Mesenchymal stem cell (in vitro differentiated cells and primary cell): ENCODE data around the gene PDE4B. TPM values are rescaled to one million over a fixed set of nuclear protein-coding genes. Genes with fewer than 3 reads are reported as not detected.

Experiments used
- DNase-seq: peaks from one replicate; pipeline ENCODE4 v3.0.0-alpha.2; 2013
- H2AFZ ChIP-seq: one replicate; pipeline ENCODE4 v1.6.1; 2013; ENCODE audit warnings: low read depth, mild to moderate bottlenecking, control low read depth, inconsistent platforms, low read length, moderate library complexity
- H2AK5ac ChIP-seq: 2 replicates; pipeline ENCODE4 v1.6.1; 2013; ENCODE audit warnings: low read length, moderate library complexity, mild to moderate bottlenecking, inconsistent platforms; ENCODE audit not compliant: severe bottlenecking
- H2BK120ac ChIP-seq: one replicate; pipeline ENCODE4 v1.6.1; 2013; ENCODE audit warnings: low read depth, mild to moderate bottlenecking, inconsistent platforms, low read length, moderate library complexity
- H2BK12ac ChIP-seq, 2 experiments: one replicate each; pipeline ENCODE4 v1.6.1; 2013; ENCODE audit warnings: inconsistent platforms in 2 of 2, low read length in 2 of 2, mild to moderate bottlenecking in 2 of 2, moderate library complexity in 2 of 2, control low read depth in 1 of 2
- H2BK15ac ChIP-seq: one replicate; pipeline ENCODE4 v1.6.1; 2013; ENCODE audit warnings: mild to moderate bottlenecking, low read depth, inconsistent platforms; ENCODE audit not compliant: poor library complexity, severe bottlenecking
- H2BK5ac ChIP-seq: 2 replicates; pipeline ENCODE4 v1.6.1; 2013; ENCODE audit warnings: low read depth, mild to moderate bottlenecking, low read length, control low read depth, inconsistent platforms; ENCODE audit not compliant: poor library complexity, severe bottlenecking
- H3K14ac ChIP-seq, 2 experiments: one replicate each; pipeline ENCODE4 v1.6.1; 2013; ENCODE audit warnings: inconsistent platforms in 2 of 2, low read length in 2 of 2, control low read depth in 1 of 2, mild to moderate bottlenecking in 1 of 2, moderate library complexity in 1 of 2
- H3K18ac ChIP-seq, 2 experiments: one replicate each; pipeline ENCODE4 v1.6.1; 2013; ENCODE audit warnings: inconsistent platforms in 2 of 2, low read length in 2 of 2, control low read depth in 1 of 2, low read depth in 1 of 2, mild to moderate bottlenecking in 1 of 2
- H3K23ac ChIP-seq, 2 experiments: one replicate each; pipeline ENCODE4 v1.6.1; 2013; ENCODE audit warnings: inconsistent platforms in 2 of 2, low read length in 2 of 2, mild to moderate bottlenecking in 2 of 2, moderate library complexity in 2 of 2, control low read depth in 1 of 2
- H3K27ac ChIP-seq: 2 replicates; pipeline ENCODE4 v1.5.1; 2013; ENCODE audit warnings: mild to moderate bottlenecking, moderate library complexity, low read length, control low read depth, inconsistent platforms; ENCODE audit not compliant: poor library complexity, severe bottlenecking
- H3K27me3 ChIP-seq, 2 experiments: 2 replicates each; pipeline versions ENCODE4 v1.6.1 to v1.7.0; 2013; ENCODE audit warnings: low read length in 2 of 2, mild to moderate bottlenecking in 2 of 2, moderate library complexity in 2 of 2, control low read depth in 1 of 2, inconsistent platforms in 1 of 2; ENCODE audit not compliant: control insufficient read depth in 1 of 2, insufficient read depth in 1 of 2
- H3K36me3 ChIP-seq, 2 experiments: 2 replicates each; pipeline versions ENCODE4 v1.6.1 to v1.7.0; 2013; ENCODE audit warnings: low read length in 2 of 2, control low read depth in 1 of 2, inconsistent platforms in 1 of 2, low read depth in 1 of 2, mild to moderate bottlenecking in 1 of 2; ENCODE audit not compliant: insufficient read depth in 2 of 2, control insufficient read depth in 1 of 2
- H3K4ac ChIP-seq, 2 experiments: one replicate each; pipeline ENCODE4 v1.6.1; 2013; ENCODE audit warnings: inconsistent platforms in 2 of 2, low read length in 2 of 2, mild to moderate bottlenecking in 2 of 2, moderate library complexity in 2 of 2, control low read depth in 1 of 2, low read depth in 1 of 2
- H3K4me1 ChIP-seq: 2 replicates; pipeline ENCODE4 v1.6.1; 2013; ENCODE audit warnings: low read depth, low read length, control low read depth; ENCODE audit not compliant: control insufficient read depth, insufficient read depth
- H3K4me2 ChIP-seq: 2 replicates; pipeline ENCODE4 v1.6.1; 2013; ENCODE audit warnings: low read length, mild to moderate bottlenecking, inconsistent platforms; ENCODE audit not compliant: poor library complexity, severe bottlenecking
- H3K4me3 ChIP-seq, 2 experiments: 2 replicates each; pipeline versions ENCODE4 v1.5.1 to v1.7.0; 2013; ENCODE audit warnings: low read length in 2 of 2, mild to moderate bottlenecking in 2 of 2, control low read depth in 1 of 2, low read depth in 1 of 2; ENCODE audit not compliant: insufficient read depth in 1 of 2
- H3K79me1 ChIP-seq: replicated peaks from 2 replicates; pipeline ENCODE4 v1.6.1; 2013; ENCODE audit warnings: mild to moderate bottlenecking, control low read depth, low read length, inconsistent platforms; ENCODE audit not compliant: poor library complexity, severe bottlenecking
- H3K9ac ChIP-seq: 2 replicates; pipeline ENCODE4 v1.7.0; 2013; ENCODE audit warnings: mild to moderate bottlenecking, low read length, moderate library complexity
- H3K9me3 ChIP-seq: 2 replicates; pipeline ENCODE4 v1.7.0; 2013; ENCODE audit warnings: mild to moderate bottlenecking, low read length; ENCODE audit not compliant: control insufficient read depth
- H4K8ac ChIP-seq: one replicate; pipeline ENCODE4 v1.6.1; 2013; ENCODE audit warnings: inconsistent platforms, mild to moderate bottlenecking, low read length, moderate library complexity
- H4K91ac ChIP-seq: one replicate; pipeline ENCODE4 v1.6.1; 2013; ENCODE audit warnings: mild to moderate bottlenecking, low read length, inconsistent platforms
- WGBS: methylation state at CpG from one replicate; pipeline ENCODE4 v1.1.7; 2013; ENCODE audit warnings: mixed read lengths; 5-methylcytosine and 5-hydroxymethylcytosine counted together
- polyA plus RNA-seq, 2 experiments: library from polyadenylated mRNA; stranded (reverse); fragments of 200-250 nt; gene quantifications; one replicate each; pipeline ENCODE4 v1.2.3, GENCODE V29; 2013

PDE4B gene
- 3.6 TPM for polyA plus RNA-seq (2013, experiment 1 of 2)
- 3.5 TPM for polyA plus RNA-seq (2013, experiment 2 of 2)

- peak within 1 kb of the TSS; percentile 82 for H3K9ac ChIP-seq
- WGBS, result 1% methylated on average over 39 of the region's 67 CpGs
These were observed at the start of gene PDE4B for GRCh38 chr1:65792669-65793358. TSS of gene PDE4B (plus strand) at chr1:65792895.

GRCh38 chr1:65744731-65745130 is 48.0 kb upstream of the PDE4B start:
- H3K27ac ChIP-seq, result no peak overlapping the region
- no peak overlapping the region for H2AFZ ChIP-seq
- no peak overlapping the region for H2BK12ac ChIP-seq
- H3K4ac ChIP-seq, result no peak overlapping the region
- H3K23ac ChIP-seq, result no peak overlapping the region
- no peak overlapping the region for H2AK5ac ChIP-seq
- no peak overlapping the region for H3K18ac ChIP-seq
- no peak overlapping the region for H4K91ac ChIP-seq
- H3K4me3 ChIP-seq, result peak overlapping the region in 1 of 2 experiments; percentile 11
- no peaks in the 10 kb centered on the region for H3K79me1 ChIP-seq
- no peak overlapping the region for H3K9ac ChIP-seq
- H2BK120ac ChIP-seq, result no peak overlapping the region
- H3K9me3 ChIP-seq, result peaks cover 19% of the 10 kb centered on the region
- WGBS, result 90% methylated on average over 1 of the region's 1 CpG
- H3K4me1 ChIP-seq, result no peaks in the 10 kb centered on the region
- H3K27me3 ChIP-seq, result no peaks in the 10 kb centered on the region
- H3K14ac ChIP-seq, result no peak overlapping the region
- no peaks in the 10 kb centered on the region for H3K36me3 ChIP-seq
- no peak overlapping the region for H2BK15ac ChIP-seq
- no peak overlapping the region for H4K8ac ChIP-seq
- H2BK5ac ChIP-seq, result no peak overlapping the region
- H3K4me2 ChIP-seq, result no peak overlapping the region
- no peak for DNase-seq

More at GRCh38 chr1:65792669-65793358, at the start of gene PDE4B:
- no peaks in the 10 kb centered on the region for H3K79me1 ChIP-seq
- H4K8ac ChIP-seq, result no peak within 1 kb of the TSS
- no peak within 1 kb of the TSS for H2AK5ac ChIP-seq
- H2BK12ac ChIP-seq, result no peak within 1 kb of the TSS
- DNase-seq, result peak; percentile 40
- H3K23ac ChIP-seq, result no peak within 1 kb of the TSS
- H3K14ac ChIP-seq, result no peak within 1 kb of the TSS
- no peak within 1 kb of the TSS for H2BK5ac ChIP-seq
- H2BK15ac ChIP-seq, result peak within 1 kb of the TSS; percentile 88
- peaks cover 20% of the 10 kb centered on the region for H3K9me3 ChIP-seq
- no peak within 1 kb of the TSS for H2BK120ac ChIP-seq
- peak within 1 kb of the TSS; percentile 49 for H2AFZ ChIP-seq
- H3K18ac ChIP-seq, result no peak within 1 kb of the TSS
- no peak within 1 kb of the TSS for H4K91ac ChIP-seq
- H3K27ac ChIP-seq, result no peak within 1 kb of the TSS
- peaks cover 0 to 37% of the 10 kb centered on the region in 2 experiments for H3K27me3 ChIP-seq
- H3K4me3 ChIP-seq, result peak within 1 kb of the TSS; percentile 20 to 85
- H3K36me3 ChIP-seq, result no peaks in the 10 kb centered on the region
- peak within 1 kb of the TSS; percentile 95 for H3K4me2 ChIP-seq
- peaks cover 16% of the 10 kb centered on the region for H3K4me1 ChIP-seq
- H3K4ac ChIP-seq, result no peak within 1 kb of the TSS

GRCh38 chr1:65751961-65752360 is 40.7 kb upstream of the PDE4B start:
- no peak overlapping the region for H2AFZ ChIP-seq
- WGBS, result 40% methylated on average over 1 of the region's 3 CpGs
- H3K18ac ChIP-seq, result no peak overlapping the region
- H2AK5ac ChIP-seq, result no peak overlapping the region
- H3K36me3 ChIP-seq, result no peaks in the 10 kb centered on the region
- H3K27me3 ChIP-seq, result peaks cover 0 to 5% of the 10 kb centered on the region in 2 experiments
- H4K91ac ChIP-seq, result no peak overlapping the region
- no peak overlapping the region for H3K4me2 ChIP-seq
- H2BK12ac ChIP-seq, result no peak overlapping the region
- no peak for DNase-seq
- H3K79me1 ChIP-seq, result no peaks in the 10 kb centered on the region
- no peaks in the 10 kb centered on the region for H3K4me1 ChIP-seq
- no peak overlapping the region for H3K9ac ChIP-seq
- H3K14ac ChIP-seq, result no peak overlapping the region
- no peak overlapping the region for H3K27ac ChIP-seq
- no peak overlapping the region for H4K8ac ChIP-seq
- H2BK120ac ChIP-seq, result no peak overlapping the region
- no peak overlapping the region for H3K4ac ChIP-seq
- H2BK15ac ChIP-seq, result no peak overlapping the region
- H3K4me3 ChIP-seq, result no peak overlapping the region
- no peak overlapping the region for H2BK5ac ChIP-seq
- H3K9me3 ChIP-seq, result no peaks in the 10 kb centered on the region
- H3K23ac ChIP-seq, result no peak overlapping the region

- Histone ChIP-seq H3K4me3 (no peak overlapping the region), H3K36me3 (no peaks in the 10 kb centered on the region), H3K18ac (no peak overlapping the region), H2BK120ac (no peak overlapping the region), H2BK15ac (no peak overlapping the region), H3K9me3 (no peaks in the 10 kb centered on the region), H4K8ac (no peak overlapping the region), H3K27ac (no peak overlapping the region), H3K4ac (no peak overlapping the region), H3K27me3 (peaks cover 0 to 5% of the 10 kb centered on the region in 2 experiments), H3K4me1 (no peaks in the 10 kb centered on the region), H4K91ac (no peak overlapping the region), H3K79me1 (no peaks in the 10 kb centered on the region), H3K9ac (no peak overlapping the region), H3K4me2 (no peak overlapping the region), H2AK5ac (no peak overlapping the region), H3K14ac (no peak overlapping the region), H2BK12ac (no peak overlapping the region), H3K23ac (no peak overlapping the region), H2AFZ (no peak overlapping the region), H2BK5ac (no peak overlapping the region)
- no peak for DNase-seq
These were observed 36.1 kb upstream of the PDE4B start for GRCh38 chr1:65756616-65757015.
